ENCODE results near the gene LETM1.
A peak's percentile ranks its signal among the peaks of the same experiment; 100 is the strongest.

LETM1 gene

GRCh38 chr4:1856071-1856942 lies at the start of gene LETM1:
Gene LETM1, minus strand, starts transcription at chr4:1856156. Its CDS starts 206 bp downstream, at chr4:1855950.
- peak; percentile 88 for DNase-seq (ENCODE audit: low spot score)

- no peak for DNase-seq (ENCODE audit: low spot score)
Measured at GRCh38 chr4:1904042-1904441, 48.1 kb upstream of the LETM1 start.

- no peak for DNase-seq (ENCODE audit: low spot score)
Measured at GRCh38 chr4:1903035-1903434, 47.1 kb upstream of the LETM1 start.

GRCh38 chr4:1902243-1902642 lies 46.3 kb upstream of the LETM1 start:
- no peak for DNase-seq (ENCODE audit: low spot score)

- no peak for DNase-seq (ENCODE audit: low spot score)
Measured at GRCh38 chr4:1901127-1901526, 45.2 kb upstream of the LETM1 start.

- DNase-seq (ENCODE audit: low spot score), result no peak
Measured at GRCh38 chr4:1900624-1901023, 44.7 kb upstream of the LETM1 start.

GRCh38 chr4:1900087-1900433 lies 44.1 kb upstream of the LETM1 start:
- DNase-seq (ENCODE audit: low spot score), result no peak

- peak; percentile 74 for DNase-seq (ENCODE audit: low spot score)
Measured at GRCh38 chr4:1899149-1900086, 43.5 kb upstream of the LETM1 start.

GRCh38 chr4:1898681-1899080 lies 42.7 kb upstream of the LETM1 start:
- no peak for DNase-seq (ENCODE audit: low spot score)

GRCh38 chr4:1898007-1898406 lies 42.1 kb upstream of the LETM1 start:
- DNase-seq (ENCODE audit: low spot score), result no peak

GRCh38 chr4:1896658-1896991 lies 40.7 kb upstream of the LETM1 start:
- no peak for DNase-seq (ENCODE audit: low spot score)

GRCh38 chr4:1895971-1896657 lies 40.2 kb upstream of the LETM1 start:
- DNase-seq (ENCODE audit: low spot score), result no peak

GRCh38 chr4:1890979-1891570 lies 35.1 kb upstream of the LETM1 start:
- no peak for DNase-seq (ENCODE audit: low spot score)

- no peak for DNase-seq (ENCODE audit: low spot score)
Measured at GRCh38 chr4:1887052-1887451, 31.1 kb upstream of the LETM1 start.

- DNase-seq (ENCODE audit: low spot score), result no peak
Measured at GRCh38 chr4:1885414-1885813, 29.5 kb upstream of the LETM1 start.

- no peak for DNase-seq (ENCODE audit: low spot score)
Measured at GRCh38 chr4:1883583-1883982, 27.6 kb upstream of the LETM1 start.

- no peak for DNase-seq (ENCODE audit: low spot score)
Measured at GRCh38 chr4:1882850-1883271, 26.9 kb upstream of the LETM1 start.

- DNase-seq (ENCODE audit: low spot score), result no peak
Measured at GRCh38 chr4:1880332-1880731, 24.4 kb upstream of the LETM1 start.

- DNase-seq (ENCODE audit: low spot score), result no peak
Measured at GRCh38 chr4:1879485-1879884, 23.5 kb upstream of the LETM1 start.

GRCh38 chr4:1874201-1874600 lies 18.2 kb upstream of the LETM1 start:
- DNase-seq (ENCODE audit: low spot score), result no peak

- no peak for DNase-seq (ENCODE audit: low spot score)
Measured at GRCh38 chr4:1873776-1874175, 17.8 kb upstream of the LETM1 start.

- DNase-seq (ENCODE audit: low spot score), result no peak
Measured at GRCh38 chr4:1873291-1873690, 17.3 kb upstream of the LETM1 start.
